SIG-M5 treated with dmso at 0.1 percent for 504 hours (cell line): Measurements from ENCODE around the gene CSF3R.

Source experiments
- DNase-seq: peaks from one replicate; lab custom pipeline; 2025; ENCODE audit not compliant: unreplicated experiment; lab: John Stamatoyannopoulos, UW

Gene CSF3R

GRCh38 chr1:36421649-36422048 lies 61.1 kb downstream of the CSF3R start:
- DNase-seq: no peak

GRCh38 chr1:36420836-36421317 lies 61.8 kb downstream of the CSF3R start:
- DNase-seq: peak; percentile 86

GRCh38 chr1:36420409-36420808 lies 62.3 kb downstream of the CSF3R start:
- no peak for DNase-seq

GRCh38 chr1:36419569-36419968 lies 63.1 kb downstream of the CSF3R start:
- DNase-seq: no peak

- no peak for DNase-seq
These were observed 63.6 kb downstream of the CSF3R start for GRCh38 chr1:36419140-36419539.

- DNase-seq: no peak
These were observed 64.8 kb downstream of the CSF3R start for GRCh38 chr1:36417931-36418330.
